ENCODE results near the gene FBXO48.

FBXO48 gene

GRCh38 chr2:68435615-68436014 lies 31.5 kb downstream of the FBXO48 start:
- peak; percentile 84 for DNase-seq (ENCODE audit: low read depth)

GRCh38 chr2:68434981-68435380 lies 32.1 kb downstream of the FBXO48 start:
- DNase-seq (ENCODE audit: low read depth), result no peak

GRCh38 chr2:68432696-68433658 lies 34.1 kb downstream of the FBXO48 start:
- no peak for DNase-seq (ENCODE audit: low read depth)

GRCh38 chr2:68431316-68431972 lies 35.6 kb downstream of the FBXO48 start:
- no peak for DNase-seq (ENCODE audit: low read depth)

- peak; percentile 59 for DNase-seq (ENCODE audit: low read depth)
These were observed 37.7 kb downstream of the FBXO48 start for GRCh38 chr2:68429311-68429826.

- DNase-seq (ENCODE audit: low read depth), result peak; percentile 16
These were observed 38.3 kb downstream of the FBXO48 start for GRCh38 chr2:68428746-68429145.

- DNase-seq (ENCODE audit: low read depth), result peak; percentile 70
These were observed 39.0 kb downstream of the FBXO48 start for GRCh38 chr2:68428126-68428525.

GRCh38 chr2:68426848-68427579 lies 40.1 kb downstream of the FBXO48 start:
- peak; percentile 95 for DNase-seq (ENCODE audit: low read depth)

GRCh38 chr2:68426446-68426845 lies 40.6 kb downstream of the FBXO48 start:
- DNase-seq (ENCODE audit: low read depth), result no peak

GRCh38 chr2:68425503-68425902 lies 41.6 kb downstream of the FBXO48 start:
- no peak for DNase-seq (ENCODE audit: low read depth)

- DNase-seq (ENCODE audit: low read depth), result peak; percentile 50
These were observed 43.0 kb downstream of the FBXO48 start for GRCh38 chr2:68423966-68424650.

- DNase-seq (ENCODE audit: low read depth), result peak; percentile 50
These were observed 46.7 kb downstream of the FBXO48 start for GRCh38 chr2:68420254-68420910.

- no peak for DNase-seq (ENCODE audit: low read depth)
These were observed 48.2 kb downstream of the FBXO48 start for GRCh38 chr2:68418855-68419254.

GRCh38 chr2:68418419-68418818 lies 48.7 kb downstream of the FBXO48 start:
- DNase-seq (ENCODE audit: low read depth), result no peak

GRCh38 chr2:68417926-68418325 lies 49.2 kb downstream of the FBXO48 start:
- DNase-seq (ENCODE audit: low read depth), result no peak

GRCh38 chr2:68416081-68416675 lies 50.9 kb downstream of the FBXO48 start:
- no peak for DNase-seq (ENCODE audit: low read depth)

- DNase-seq (ENCODE audit: low read depth), result no peak
These were observed 51.6 kb downstream of the FBXO48 start for GRCh38 chr2:68415521-68415920.

- DNase-seq (ENCODE audit: low read depth), result no peak
These were observed 52.2 kb downstream of the FBXO48 start for GRCh38 chr2:68414876-68415275.

GRCh38 chr2:68414452-68414851 lies 52.6 kb downstream of the FBXO48 start:
- no peak for DNase-seq (ENCODE audit: low read depth)

- no peak for DNase-seq (ENCODE audit: low read depth)
These were observed 53.6 kb downstream of the FBXO48 start for GRCh38 chr2:68413466-68413865.

All from iris pigment epithelial cell (primary cell).